Central memory CD4-positive, alpha-beta T cell (primary cell): ENCODE data around the gene PTMS.

ENCODE experiments used
- DNase-seq: peaks from one replicate; pipeline ENCODE4 v3.0.0; 2022

PTMS gene

DNA sequence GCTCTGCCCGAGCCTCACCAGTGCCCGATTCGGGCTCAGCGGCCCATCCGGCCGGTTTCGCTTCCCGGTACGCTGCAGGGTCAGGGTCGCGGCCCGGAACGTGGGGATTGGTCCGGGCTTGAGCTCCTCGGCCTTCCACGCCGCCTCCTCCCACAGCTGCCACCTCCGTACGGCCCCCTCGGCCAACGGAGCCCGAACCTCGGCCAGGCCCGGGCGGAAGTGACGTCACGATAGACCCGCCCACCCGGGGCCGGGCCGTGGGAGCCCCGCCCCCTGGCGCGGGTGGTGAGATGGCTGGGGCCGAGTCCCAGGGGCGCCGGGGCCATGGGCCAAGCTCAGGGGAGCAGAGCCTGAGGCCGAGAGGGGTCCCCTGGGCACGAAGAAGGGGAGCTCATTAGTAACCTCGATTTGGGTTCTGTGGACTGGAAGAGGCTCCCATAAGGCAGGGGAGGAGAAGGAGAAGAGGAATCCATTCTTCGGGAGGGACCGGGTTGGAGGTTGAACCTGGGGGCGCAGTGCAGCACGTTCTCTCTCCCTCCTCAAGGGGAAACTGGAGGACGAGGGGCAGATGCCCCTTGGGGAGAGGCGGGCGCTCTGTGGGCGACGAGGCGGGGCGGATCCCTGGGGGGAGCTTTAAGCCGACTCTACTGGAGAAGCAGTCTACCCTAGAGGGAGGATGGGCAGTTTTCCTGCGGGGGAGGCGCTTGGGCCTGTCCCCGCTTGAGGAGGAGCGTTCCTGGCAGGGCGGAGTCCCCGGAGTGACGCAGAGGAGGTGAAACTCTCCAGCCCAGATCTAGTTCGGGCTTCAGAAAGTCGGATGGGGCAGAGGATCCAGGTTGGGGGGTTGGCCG, 13.0 kb upstream of the PTMS start, which contains the start of gene MLF2:
Gene MLF2 (minus strand): TSS at position 221 of the 851 bp plus-strand sequence. CDS start 807 bp downstream, outside the sequence.
- peak; percentile 97 for DNase-seq

DNA sequence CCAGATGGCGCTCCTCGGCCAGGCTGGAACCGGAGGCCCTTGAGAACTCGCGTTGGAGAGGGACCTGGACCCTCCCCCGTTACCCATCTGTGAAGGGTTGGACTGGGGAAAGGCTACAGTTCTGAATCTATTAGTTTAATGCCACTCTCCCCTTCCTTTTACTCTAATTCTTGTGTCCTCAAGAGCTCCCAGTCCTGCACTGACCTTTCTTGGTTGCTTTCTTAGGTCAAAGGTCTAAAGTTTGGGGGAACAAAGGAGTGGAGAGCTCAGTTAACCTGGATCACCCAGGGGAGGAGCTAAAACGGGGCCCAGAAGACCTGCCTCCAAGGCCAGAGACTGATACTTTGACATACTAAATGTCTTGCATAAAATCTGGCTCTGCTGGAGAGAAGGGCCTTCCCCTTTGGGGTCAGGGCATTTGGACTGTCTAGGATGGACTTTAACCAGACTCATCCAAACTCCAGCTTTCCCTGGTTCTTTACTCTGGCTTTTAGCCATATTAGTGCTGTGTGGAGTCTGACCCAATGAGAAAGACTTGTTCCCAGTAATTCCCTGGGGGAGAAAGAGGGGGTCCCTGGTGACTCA, 12.3 kb upstream of the PTMS start:
- DNase-seq, result no peak

DNA sequence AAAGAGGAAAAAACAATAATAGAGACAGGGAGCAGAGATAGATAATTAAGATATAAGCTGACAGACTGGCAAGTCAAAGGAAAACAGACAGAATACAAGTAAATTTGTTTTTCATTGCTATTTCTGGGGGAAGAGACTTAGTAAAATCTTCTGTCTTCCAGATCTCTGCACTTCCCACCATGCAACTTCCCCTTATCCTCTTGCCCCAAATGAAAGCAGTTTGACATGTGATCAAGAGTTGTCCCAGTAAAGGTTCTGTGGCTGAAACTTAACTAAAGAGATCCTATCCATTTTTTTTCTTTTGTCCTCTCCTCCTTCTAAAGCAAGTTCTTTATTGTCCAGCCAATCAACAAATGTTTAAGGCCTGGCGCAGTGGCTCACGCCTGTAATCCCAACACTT, 11.8 kb upstream of the PTMS start:
- no peak for DNase-seq

DNA sequence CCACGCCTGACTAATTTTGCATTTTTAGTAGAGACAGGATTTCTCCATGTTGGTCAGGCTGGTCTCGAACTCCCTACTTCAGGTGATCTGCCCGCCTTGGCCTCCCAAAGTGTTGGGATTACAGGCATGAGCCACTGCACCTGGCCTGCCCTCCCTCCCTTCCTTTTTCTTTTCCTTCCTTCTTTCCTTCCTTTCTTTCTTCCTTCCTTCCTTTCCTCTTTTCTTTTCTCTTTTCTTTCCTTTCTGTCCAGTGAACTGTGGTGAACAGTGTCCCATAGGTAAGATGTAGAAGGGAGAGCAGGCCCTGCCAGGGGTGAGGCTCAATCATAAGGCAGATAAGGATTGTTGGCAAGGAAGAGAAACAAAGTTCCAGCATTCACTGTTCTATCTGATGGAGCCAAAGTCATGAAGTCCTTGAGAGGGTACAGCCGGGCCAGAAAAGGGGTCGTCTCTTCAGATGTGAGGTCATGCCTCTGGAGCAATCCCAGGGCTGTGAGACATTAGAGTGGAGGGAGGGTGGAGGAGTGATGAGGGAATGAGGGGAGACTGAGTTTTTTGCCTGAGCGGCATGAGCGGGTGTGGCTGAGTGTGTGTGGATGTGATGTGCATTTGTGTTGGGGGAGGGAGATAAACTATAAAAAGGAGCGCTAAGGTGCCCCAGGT, 9.0 kb upstream of the PTMS start:
- DNase-seq, result no peak

DNA sequence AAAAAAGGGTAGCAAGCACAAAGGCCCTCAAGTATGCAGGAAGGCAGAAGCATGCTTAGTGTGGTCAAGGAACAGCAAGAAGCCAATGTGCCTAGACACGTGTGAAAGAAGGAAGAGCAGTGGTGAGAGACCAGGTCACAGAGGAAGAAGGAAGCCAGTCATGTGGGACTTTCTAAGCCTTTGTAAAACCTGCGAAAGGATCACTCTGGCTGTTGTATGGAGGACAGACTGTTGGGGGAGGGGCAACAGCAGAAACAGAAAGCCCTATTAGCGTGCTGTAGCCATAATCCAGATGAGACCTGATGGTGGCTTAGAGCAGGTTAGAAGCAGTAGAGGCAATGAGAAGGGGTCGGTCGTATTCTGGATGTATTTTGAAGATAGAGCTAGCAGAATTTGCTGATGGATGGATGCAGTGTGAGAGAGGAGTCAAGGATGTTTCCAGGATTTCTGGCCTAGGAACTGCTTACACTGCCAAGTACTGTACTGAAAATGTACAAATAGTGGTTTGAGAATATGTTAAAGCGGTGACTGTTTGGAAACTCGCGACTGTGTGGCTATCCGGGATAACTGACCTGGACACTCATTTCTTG, 7.6 kb upstream of the PTMS start:
- no peak for DNase-seq

DNA sequence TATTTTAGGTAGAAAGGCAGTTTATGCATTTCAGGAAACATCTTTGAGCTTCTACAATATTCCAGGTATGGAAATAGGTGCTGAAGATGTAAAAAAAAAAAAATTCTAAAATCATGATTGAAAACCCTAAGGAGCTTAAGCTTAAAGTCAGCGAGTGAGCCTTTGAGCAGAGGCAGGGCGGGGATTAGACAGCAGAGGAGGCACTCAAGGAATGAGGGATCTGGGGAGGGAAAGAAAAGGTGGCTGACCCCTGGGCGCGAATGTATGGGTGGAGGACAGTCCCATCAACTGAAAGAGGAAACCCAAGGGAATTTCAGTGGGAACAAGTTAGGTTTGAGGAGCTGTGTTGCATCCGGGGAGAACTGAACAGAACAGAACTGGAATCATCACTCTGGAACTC, 6.4 kb upstream of the PTMS start:
- DNase-seq, result no peak

DNA sequence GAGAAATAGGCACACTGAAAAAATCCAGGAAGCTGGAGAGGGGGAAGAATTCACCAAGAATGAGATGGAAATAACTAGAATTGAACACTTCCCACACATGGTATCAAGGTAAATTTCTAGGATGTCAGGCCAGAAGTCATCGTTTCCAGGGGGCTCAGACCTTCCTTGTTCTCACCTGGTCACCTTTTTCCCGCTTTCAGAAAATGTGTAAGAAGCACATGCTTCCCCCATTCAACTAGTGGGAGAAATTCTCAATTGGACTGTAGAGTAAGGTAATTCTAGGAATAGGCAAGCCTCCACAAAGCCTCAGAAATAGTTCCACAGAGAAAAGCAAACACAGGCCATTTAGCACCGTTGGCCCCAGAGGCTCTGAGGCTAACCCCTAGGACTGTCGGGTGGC, 2.8 kb upstream of the PTMS start:
- DNase-seq, result no peak

DNA sequence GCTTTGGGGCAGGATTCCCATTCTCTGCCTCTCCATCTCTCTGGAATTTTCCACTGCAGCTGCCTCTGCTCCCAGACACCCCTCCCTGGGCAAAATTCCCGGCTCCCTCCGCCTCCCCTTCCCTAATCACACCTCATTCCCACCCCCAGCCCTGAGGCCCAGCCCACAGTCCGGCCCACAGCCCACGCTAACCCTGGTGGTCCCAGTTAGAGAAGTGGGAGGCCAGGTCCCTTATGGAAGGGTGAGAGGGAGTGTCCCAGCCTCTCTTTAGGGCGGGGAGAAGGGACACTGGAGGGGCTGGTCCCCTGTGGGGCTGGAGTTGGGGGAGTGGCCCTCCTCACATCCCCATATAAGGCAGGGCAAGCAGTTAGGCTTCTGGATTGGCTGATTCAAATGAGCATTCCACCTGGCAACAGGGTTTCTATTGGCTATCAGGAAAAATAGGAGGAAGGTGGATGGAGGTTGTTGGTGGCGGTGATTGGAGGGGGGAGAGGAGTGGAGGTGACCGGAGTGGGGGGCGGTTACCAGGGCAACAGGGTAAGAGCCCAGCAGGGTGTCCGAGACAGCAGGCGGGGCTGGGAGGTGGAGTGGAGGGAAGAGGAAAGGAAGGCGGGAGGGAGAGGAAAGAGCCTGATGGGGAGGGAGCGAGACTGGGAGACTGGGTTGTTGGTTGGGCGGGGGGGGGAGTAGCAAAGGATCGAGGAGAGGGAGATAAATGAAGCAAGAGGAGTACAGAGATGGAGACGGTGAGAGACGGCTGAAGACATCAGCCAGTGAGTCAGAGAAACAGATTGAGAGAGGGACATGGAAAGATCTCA, 1.9 kb upstream of the PTMS start:
- peak; percentile 60 for DNase-seq

DNA sequence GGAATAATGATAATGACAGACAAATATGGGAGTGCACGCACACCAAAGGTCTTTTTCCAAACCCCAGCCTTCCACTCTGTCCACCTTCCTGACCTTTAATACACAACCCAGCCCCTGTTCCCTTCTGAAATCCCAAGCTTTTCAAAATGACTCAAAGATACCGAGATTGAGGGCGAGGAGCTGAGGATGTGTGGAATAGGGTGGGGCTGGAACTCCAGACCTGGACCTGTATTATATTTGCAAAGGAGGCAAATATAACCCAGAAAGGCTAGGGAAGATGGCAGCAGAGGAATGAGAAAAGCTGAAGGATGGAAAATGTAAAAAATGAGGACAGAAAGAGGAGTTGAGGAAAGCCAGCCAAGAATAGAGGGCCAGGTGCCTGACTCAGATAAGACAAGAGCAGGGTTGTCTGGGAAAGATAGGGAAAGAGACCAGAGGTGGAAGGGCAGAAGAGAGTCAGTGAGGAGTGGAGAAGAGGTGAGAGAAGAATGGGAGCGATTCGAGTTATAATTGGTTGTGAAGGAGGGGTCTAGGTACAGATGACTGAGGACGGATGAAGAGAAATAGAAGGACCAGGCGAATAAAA, 1.0 kb upstream of the PTMS start:
- DNase-seq, result no peak

DNA sequence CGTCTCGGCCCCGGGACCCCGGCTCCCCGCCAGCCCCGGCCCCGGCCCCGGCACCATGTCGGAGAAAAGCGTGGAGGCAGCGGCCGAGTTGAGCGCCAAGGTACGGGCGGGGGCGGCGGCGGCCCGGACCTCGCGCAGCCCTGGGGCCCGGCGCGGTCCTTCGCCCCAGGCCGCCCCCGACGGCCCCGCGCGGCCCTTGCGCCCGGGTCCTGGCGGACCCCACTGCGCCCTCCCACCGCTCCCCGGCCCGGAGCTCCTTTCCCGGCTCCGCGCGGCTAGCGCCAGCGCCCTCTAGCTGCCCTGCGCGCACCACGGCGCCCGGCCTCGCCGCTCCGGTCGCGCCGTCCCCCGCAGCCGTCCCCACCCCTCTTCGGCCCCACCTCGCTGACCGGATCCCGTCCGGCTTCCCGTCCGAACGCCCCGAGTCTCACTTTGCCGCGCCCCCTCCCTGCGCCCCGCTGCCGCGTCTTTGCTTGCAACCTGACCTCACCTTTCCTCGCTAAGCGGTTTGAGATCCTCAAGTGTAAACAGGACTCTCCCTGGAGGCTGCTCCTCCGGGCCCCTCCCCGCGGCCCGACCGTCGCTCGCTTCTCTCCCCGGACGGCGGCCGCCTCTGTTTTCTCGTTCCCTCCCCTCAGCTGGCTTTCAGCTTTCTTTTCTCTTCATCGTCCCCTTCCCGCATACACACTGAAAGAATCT, 637 bp downstream of the PTMS start:
- DNase-seq, result peak; percentile 38

DNA sequence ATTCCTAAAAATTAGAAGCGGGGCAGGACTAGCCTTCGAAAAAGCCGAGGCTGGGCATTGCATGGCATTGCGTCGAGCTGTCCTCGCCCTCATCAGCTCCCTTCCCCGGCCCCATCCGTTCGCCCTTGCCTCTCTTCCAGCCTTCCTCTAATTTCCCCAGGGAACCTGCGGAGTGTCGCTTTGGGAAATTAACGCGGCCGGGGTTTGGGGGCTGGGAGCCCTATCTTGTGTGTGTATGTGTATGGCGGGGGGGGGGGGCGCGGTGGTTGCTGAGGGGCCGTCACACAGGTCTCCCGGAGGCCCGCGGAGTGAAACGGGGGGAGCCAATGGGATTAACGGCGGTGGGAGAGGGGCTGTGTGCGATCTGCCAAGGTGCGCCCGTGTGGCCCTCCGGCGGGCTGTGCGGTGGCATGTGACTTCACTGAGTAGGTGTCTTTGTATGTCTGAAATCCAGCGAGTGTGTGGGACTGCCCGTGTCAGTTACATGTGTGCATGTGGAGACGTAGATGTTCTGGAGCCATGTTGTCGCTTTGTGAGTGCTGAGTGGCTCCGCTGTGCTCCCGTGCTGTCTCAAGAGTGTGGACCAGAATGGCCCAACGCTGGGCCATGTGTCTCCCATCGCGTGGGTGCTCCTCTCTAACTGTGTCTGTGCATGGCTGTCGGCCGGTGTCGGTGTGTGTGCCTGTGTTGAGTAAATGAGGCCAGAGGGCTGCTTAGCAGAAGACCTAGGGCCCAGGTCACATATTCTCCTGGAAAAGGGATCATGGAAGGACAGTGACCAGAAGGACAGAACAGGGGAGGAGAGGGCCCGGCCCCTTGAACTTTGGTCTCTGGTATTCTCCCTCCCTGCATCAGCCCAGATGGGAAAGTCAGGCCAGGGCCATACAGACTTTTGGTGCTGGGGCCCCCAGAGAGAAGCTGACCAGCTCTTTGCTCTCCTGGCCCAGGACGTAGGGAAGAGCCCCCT, 1.5 kb downstream of the PTMS start:
- DNase-seq, result no peak

DNA sequence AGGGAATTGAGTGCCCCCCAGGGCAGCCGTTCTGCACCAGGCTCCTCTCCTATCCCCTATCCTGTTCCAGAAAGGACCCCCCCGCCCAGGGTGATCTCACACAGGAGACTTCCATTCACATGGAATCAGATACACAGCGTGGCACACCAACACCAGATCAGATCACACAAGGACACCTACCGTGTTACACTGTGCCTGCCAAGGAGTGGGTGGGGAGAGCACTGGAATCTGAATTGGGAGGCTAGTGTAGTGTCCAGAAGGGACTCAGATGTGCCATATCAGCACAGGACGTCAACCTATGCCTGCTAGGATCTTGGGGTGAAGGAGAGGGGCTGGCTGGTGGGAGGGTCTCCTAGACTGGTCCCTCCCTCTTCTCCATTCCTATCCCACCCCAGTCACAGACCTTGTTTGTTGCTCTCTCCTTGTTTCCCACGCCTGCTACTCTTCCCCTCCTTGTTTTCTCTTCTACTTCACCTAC, 2.3 kb downstream of the PTMS start:
- no peak for DNase-seq

DNA sequence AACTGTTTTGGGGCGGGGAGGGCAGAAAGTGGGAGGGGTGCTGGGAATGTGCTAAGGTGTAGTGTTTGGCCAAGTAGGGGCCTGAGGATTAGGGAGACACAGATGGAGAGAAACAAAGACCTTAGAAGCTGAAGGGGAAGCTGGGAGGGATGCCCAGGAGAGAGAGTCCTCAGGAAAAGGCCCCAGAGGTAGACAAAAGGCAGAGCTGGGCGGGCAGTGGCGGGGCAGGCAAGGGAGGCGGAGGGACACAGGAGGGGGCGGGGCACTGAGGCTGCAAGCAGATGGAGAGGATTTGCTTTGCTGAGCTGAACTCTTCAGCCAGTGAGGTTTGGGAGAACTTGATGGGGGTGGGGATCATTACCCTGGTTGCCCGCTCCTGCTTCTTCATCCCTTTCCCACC, 2.8 kb downstream of the PTMS start:
- DNase-seq, result no peak

DNA sequence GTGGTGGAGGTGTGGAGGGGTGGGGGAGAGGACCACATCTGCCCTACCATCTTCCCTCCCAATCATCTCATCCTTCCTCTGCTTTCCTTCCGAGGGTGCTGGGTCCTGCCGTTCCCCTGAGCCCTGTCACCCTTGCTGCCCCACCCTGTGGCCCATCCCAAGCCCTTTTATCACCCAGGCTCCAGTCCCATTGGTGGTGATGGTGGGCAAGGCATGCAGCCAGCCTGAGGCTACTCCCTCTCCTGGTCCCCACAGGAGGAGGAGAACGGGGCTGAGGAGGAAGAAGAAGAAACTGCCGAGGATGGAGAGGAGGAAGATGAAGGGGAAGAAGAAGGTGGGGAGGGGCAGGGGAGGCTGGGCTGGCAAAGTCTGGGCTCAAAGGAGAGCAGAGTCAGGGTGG, 3.5 kb downstream of the PTMS start:
- DNase-seq, result no peak

DNA sequence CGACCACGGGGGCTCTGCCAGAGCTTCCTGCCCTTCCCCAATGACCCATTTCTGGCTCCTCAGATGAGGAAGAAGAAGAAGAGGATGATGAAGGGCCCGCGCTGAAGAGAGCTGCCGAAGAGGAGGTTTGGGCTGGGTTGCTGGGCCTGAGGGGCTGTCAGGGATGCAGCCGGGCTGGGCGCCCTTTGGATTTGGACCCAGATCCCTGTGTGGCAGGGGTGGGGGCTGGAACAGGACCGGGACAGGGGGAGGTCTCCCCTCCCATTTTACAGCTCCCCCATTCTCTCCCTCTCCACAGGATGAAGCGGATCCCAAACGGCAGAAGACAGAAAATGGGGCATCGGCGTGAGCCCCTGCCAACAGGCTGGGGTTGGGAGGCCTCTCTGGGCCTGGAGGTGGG, 3.9 kb downstream of the PTMS start:
- no peak for DNase-seq

DNA sequence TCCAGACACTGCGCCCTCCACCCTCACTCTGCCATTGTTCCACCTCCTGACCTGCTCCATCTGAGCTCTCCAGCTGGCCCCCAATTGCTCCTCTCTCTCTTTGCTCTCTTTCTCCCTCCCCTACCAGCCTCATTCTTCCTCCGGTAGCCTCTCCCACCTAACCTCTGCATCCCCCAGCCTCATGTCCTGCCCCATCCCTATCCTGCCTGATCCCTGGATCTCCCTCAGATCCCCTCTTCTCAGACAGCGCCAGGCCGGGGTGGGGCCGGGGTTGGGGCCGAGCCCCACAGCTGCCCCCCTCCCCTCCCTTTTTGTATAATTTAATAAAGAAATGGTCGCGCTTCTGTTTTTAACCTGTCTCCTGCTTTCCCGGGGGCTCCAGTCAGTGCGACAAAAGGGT, 4.4 kb downstream of the PTMS start:
- no peak for DNase-seq

DNA sequence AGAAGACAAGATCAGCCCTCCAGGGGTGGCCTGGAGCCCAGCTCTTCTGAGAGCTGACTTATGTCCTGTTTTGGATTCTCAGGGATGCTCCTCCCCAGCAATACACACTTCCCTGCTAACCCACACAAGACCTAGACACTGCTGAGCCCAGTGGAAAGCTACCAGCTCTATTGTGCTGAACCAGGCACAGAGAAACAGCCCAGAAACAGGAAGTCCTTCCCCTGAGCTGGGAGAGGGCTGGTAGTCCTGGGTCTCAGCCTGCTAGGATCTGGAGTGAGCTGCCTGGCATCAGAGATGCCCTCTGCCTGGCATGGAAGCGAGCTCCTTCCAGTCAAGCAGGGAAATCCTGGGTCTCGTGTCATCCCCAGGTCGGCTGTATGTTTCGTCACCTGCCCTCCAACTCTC, 4.9 kb downstream of the PTMS start:
- no peak for DNase-seq

DNA sequence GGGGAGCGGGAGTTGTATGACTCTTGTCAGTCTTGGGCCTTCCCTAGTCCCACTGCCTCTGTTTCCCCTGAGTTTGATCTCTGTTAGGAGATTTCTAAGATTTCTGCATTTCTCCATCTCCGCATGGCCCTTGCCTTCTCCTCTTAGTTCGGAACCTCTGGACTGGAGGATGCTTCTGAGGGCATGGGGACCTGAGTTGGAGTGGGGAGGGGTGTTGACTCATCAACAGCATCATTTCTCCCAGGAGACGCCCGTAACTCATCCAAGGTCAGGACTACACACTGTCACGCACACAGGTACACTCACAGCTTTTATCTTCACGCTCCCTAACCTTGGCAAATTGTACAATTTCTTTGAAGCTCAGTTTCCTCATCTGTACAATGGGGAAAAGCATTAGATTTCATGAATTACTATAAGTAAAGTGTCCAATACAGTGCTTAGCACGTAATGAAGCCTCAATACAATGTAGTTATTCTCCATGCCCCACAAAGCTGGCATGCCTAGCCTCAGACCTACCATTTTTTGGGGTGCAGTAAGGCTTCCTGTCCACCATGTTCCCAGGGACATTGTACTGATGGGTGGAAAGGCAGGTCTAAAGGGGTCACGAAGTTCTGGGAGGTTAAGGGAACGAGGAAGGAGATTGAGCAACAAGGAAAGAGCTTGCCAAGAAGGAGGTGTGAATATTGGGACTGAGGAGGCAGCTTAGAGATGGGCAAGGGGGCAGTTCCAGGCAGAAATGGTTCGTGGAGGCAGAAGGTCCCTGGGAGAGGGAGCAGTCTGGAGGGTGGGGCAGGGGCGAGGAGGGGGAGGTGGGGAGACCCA, 5.6 kb downstream of the PTMS start:
- DNase-seq, result no peak

DNA sequence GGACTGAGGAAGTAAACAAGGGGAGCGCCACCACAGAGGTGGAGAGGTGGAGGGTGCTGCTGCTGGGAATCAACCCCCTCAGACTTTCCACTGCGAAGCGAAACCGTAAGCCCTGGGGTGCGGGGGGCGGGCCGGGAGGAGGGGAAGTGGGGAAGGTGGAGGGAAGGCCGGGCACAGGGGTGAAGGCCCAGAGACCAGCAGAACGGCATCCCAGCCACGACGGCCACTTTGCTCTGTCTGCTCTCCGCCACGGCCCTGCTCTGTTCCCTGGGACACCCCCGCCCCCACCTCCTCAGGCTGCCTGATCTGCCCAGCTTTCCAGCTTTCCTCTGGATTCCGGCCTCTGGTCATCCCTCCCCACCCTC, 6.2 kb downstream of the PTMS start, which contains the start of gene LAG3:
Gene LAG3 (plus strand): TSS at position 190 of the 365 bp plus-strand sequence. CDS start 333 bp downstream, outside the sequence.
- no peak for DNase-seq
